ENCODE measurements around the gene ZNF789. TPM values are rescaled to one million over a fixed set of nuclear protein-coding genes. Genes with fewer than 3 reads are reported as not detected.

The ZNF789 gene
- total and polyA plus RNA-seq, 10 of the 15 experiments (the other 5 are each of a cell fraction or from before 2014, with no cell fraction given): 5.6 to 44.6 (median 21.3) TPM

GRCh38 chr7:99504281-99504602, 31.6 kb downstream of the ZNF789 start (continued):
- no peak for TF ChIP-seq ELK1 (IDR thresholded peaks at IDR 0.05; ENCODE audit: low read depth, low read length)
- TF ChIP-seq NFIC (IDR thresholded peaks at IDR 0.05; ENCODE audit: low read depth, low read length): no peak
- no peak for TF ChIP-seq BACH1 (IDR thresholded peaks at IDR 0.05; ENCODE audit: borderline replicate concordance)
- no peak for TF ChIP-seq STAT3 (IDR thresholded peaks at IDR 0.05; ENCODE audit: low read depth, low read length)
- TF ChIP-seq CUX1 (IDR thresholded peaks at IDR 0.05; ENCODE audit: insufficient replicate concordance, low read depth, low read length): no peak
- no peak for TF ChIP-seq TCF3 (IDR thresholded peaks at IDR 0.05; ENCODE audit: borderline replicate concordance, insufficient read depth, low read depth, low read length)
- no peak for TF ChIP-seq POLR2A (IDR thresholded peaks at IDR 0.05; ENCODE audit: low read depth, low read length)
- peak; percentile 62; the same call in 1 of the 2 replicates for TF ChIP-seq IRF3 (IDR thresholded peaks at IDR 0.05)
- no peak for TF ChIP-seq HDAC6 (IDR thresholded peaks at IDR 0.05; ENCODE audit: unreplicated experiment)
- TF ChIP-seq MLLT1 (IDR thresholded peaks at IDR 0.05): 0 out of 2 replicates have a peak, but pooled peaks have one; percentile 9
